GM12891 (cell line): ENCODE data around the gene SPAG9.
"Not testable (repeated sequence)": the region's sequence is repeated elsewhere in the genome, so short reads cannot be mapped to it uniquely, and the experiment has no call there.

Source experiments
- POLR2A ChIP-seq: IDR thresholded peaks from 2 replicates; pipeline ENCODE4 v1.6.1; 2011; ENCODE audit warnings: low read depth, low read length, control low read depth
- TAF1 ChIP-seq: IDR thresholded peaks from 2 replicates; pipeline ENCODE4 v1.6.1; 2011; ENCODE audit warnings: low read depth, low read length, control low read depth

GRCh38 chr17:51088868-51089267 lies 31.8 kb downstream of the SPAG9 start:
- TF ChIP-seq POLR2A, TAF1: not testable (repeated sequence)
